HepG2 (cell line): Measurements from ENCODE around the gene OSR1.

ENCODE experiments used
- FOXP4 ChIP-seq: sonication (generic); formaldehyde crosslinking; IDR thresholded peaks from 2 replicates; pipeline ENCODE4 v1.4.0; 2020; ENCODE audit warnings: missing genetic modification reagents
- ZBTB4 ChIP-seq: sonication (generic); formaldehyde crosslinking; IDR thresholded peaks from 2 replicates; pipeline ENCODE4 v1.4.0; 2020; ENCODE audit warnings: missing genetic modification reagents, mild to moderate bottlenecking, borderline replicate concordance
- ZNF788 ChIP-seq: sonication (generic); formaldehyde crosslinking; IDR thresholded peaks from 2 replicates; pipeline ENCODE4 v1.5.0; 2020; ENCODE audit warnings: mild to moderate bottlenecking, missing genetic modification reagents, borderline replicate concordance

GRCh38 chr2:19361325-19361990, 3.0 kb upstream of the OSR1 start:
- TF ChIP-seq FOXP4 (CRISPR knock-in tag) (no peak), ZBTB4 (CRISPR knock-in tag) (no peak), ZNF788 (no peak)
